SU-DHL-6 (cell line): Measurements from ENCODE around the gene GPC3.

Source experiments
- H2AFZ ChIP-seq: fragments of 200-600 bp; sonication (generic); 2 replicates; pipeline ENCODE4 v1.6.1; 2014; ENCODE audit warnings: low read depth, mild to moderate bottlenecking, moderate library complexity, mixed read lengths, antibody characterized with exemption, low read length; ENCODE audit not compliant: severe bottlenecking
- H3F3A ChIP-seq: fragments of 200-600 bp; shearing (Covaris generic); 2 replicates; pipeline ENCODE4 v1.6.0; 2016; ENCODE audit warnings: antibody characterized with exemption, mild to moderate bottlenecking; ENCODE audit not compliant: insufficient read depth
- H3K27ac ChIP-seq: fragments of 200-600 bp; sonication (generic); 2 replicates; pipeline ENCODE4 v1.5.1; 2016; ENCODE audit warnings: low read depth, mild to moderate bottlenecking, low read length, moderate library complexity, mixed read lengths
- H3K27me3 ChIP-seq: fragments of 200-600 bp; sonication (generic), shearing (Covaris generic); 2 replicates; pipeline ENCODE4 v1.6.0; 2014; ENCODE audit warnings: mild to moderate bottlenecking, low read length
- H3K36me3 ChIP-seq: fragments of 200-600 bp; sonication (generic); 2 replicates; pipeline ENCODE4 v1.6.1; 2014; ENCODE audit warnings: mild to moderate bottlenecking, low read length, mixed read lengths
- H3K4me2 ChIP-seq: fragments of 300-600, 200-600 bp; shearing (Covaris generic), sonication (generic); 2 replicates; pipeline ENCODE4 v1.6.0; 2014; ENCODE audit warnings: low read length, low read depth, mild to moderate bottlenecking; ENCODE audit not compliant: poor library complexity, severe bottlenecking
- H3K4me3 ChIP-seq: fragments of 200-600 bp; sonication (generic); 2 replicates; pipeline ENCODE4 v1.5.1; 2014; ENCODE audit warnings: antibody characterized with exemption, low read length, mild to moderate bottlenecking, mixed read lengths; ENCODE audit not compliant: insufficient read depth, poor library complexity, severe bottlenecking
- H3K79me2 ChIP-seq: fragments of 200-600 bp; sonication (generic); 2 replicates; pipeline ENCODE4 v1.6.1; 2014; ENCODE audit warnings: mild to moderate bottlenecking, low read length, moderate library complexity; ENCODE audit not compliant: insufficient read depth
- H3K9ac ChIP-seq: fragments of 200-600 bp; sonication (generic); 2 replicates; pipeline ENCODE4 v1.7.0; 2014; ENCODE audit warnings: mild to moderate bottlenecking, low read length
- H3K9me2 ChIP-seq: fragments of 200-600 bp; sonication (generic); replicated peaks from 2 replicates; pipeline ENCODE4 v1.6.1; 2014; ENCODE audit warnings: low read length; ENCODE audit not compliant: insufficient read depth
- H3K9me3 ChIP-seq: fragments of 200-600 bp; sonication (generic); 2 replicates; pipeline ENCODE4 v1.6.1; 2014; ENCODE audit warnings: low read length, mixed read lengths; ENCODE audit not compliant: insufficient read depth
- H4K20me1 ChIP-seq: fragments of 200-600 bp; sonication (generic); 2 replicates; pipeline ENCODE4 v1.6.1; 2014; ENCODE audit warnings: low read depth, mild to moderate bottlenecking, antibody characterized with exemption, low read length, moderate library complexity, mixed read lengths
- CTCF ChIP-seq: fragments of 200-600 bp; sonication (generic); IDR thresholded peaks from one replicate; pipeline ENCODE4 v1.5.1; 2017; ENCODE audit warnings: antibody characterized with exemption, mild to moderate bottlenecking, low read length, moderate library complexity; ENCODE audit not compliant: insufficient read depth, poor library complexity, severe bottlenecking
- EZH2phosphoT487 ChIP-seq: fragments of 200-600 bp; sonication (generic), shearing (Covaris generic); conservative IDR thresholded peaks from 2 replicates; pipeline ENCODE4 v1.6.1; 2018; ENCODE audit warnings: mild to moderate bottlenecking, antibody characterized with exemption, low read length, moderate library complexity, mixed read lengths

Gene GPC3

GRCh38 chrX:133818019-133818418 lies 167.4 kb downstream of the GPC3 start:
- no peaks in the 10 kb centered on the region for H3K9me3 ChIP-seq
- no peaks in the 10 kb centered on the region for H4K20me1 ChIP-seq
- no peak overlapping the region for H3K27ac ChIP-seq
- no peaks in the 10 kb centered on the region for H3K36me3 ChIP-seq
- H3K9me2 ChIP-seq: no peaks in the 10 kb centered on the region
- no peak overlapping the region for H3K4me2 ChIP-seq
- no peaks in the 10 kb centered on the region for H3K79me2 ChIP-seq
- no peaks in the 10 kb centered on the region for H3K27me3 ChIP-seq
- H3K4me3 ChIP-seq: no peak overlapping the region
- H3K9ac ChIP-seq: no peak overlapping the region
- H2AFZ ChIP-seq: no peak overlapping the region
- H3F3A ChIP-seq: no peaks in the 10 kb centered on the region
- TF ChIP-seq EZH2phosphoT487 (no peak), CTCF (no peak)

DNA sequence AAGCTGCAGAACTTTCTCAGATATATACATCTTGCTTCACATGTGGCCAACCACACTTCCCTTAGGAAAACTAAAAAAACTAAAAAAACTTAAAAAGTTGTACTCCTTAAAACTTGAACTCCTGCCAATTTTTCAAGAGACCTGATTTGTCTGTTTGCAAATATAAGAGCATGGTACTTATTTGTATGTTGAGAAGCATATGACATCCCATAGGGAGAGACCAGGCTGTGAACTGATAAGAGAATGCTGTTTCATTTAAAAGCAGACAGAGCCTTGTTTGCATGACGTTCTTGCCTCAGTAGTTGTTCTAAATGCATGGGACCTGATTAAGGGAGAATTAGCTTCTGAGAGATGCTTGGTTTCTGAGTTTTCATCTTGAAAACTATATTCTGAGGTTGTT lies 169.9 kb downstream of the GPC3 start:
- Histone ChIP-seq H3K79me2 (no peaks in the 10 kb centered on the region), H3K27ac (no peak overlapping the region), H3K27me3 (no peaks in the 10 kb centered on the region), H3F3A (no peaks in the 10 kb centered on the region), H3K4me3 (no peak overlapping the region), H3K4me2 (no peak overlapping the region), H4K20me1 (no peaks in the 10 kb centered on the region), H2AFZ (no peak overlapping the region), H3K9me3 (no peaks in the 10 kb centered on the region), H3K36me3 (no peaks in the 10 kb centered on the region), H3K9me2 (no peaks in the 10 kb centered on the region), H3K9ac (no peak overlapping the region)
- TF ChIP-seq CTCF (no peak), EZH2phosphoT487 (no peak)

GRCh38 chrX:133813971-133814370 lies 171.4 kb downstream of the GPC3 start:
- Histone ChIP-seq H3K4me2 (no peak overlapping the region), H3F3A (no peaks in the 10 kb centered on the region), H3K9me2 (no peaks in the 10 kb centered on the region), H3K79me2 (no peaks in the 10 kb centered on the region), H2AFZ (no peak overlapping the region), H3K4me3 (no peak overlapping the region), H3K36me3 (no peaks in the 10 kb centered on the region), H3K9ac (no peak overlapping the region), H3K27ac (no peak overlapping the region), H3K27me3 (no peaks in the 10 kb centered on the region), H4K20me1 (no peaks in the 10 kb centered on the region), H3K9me3 (no peaks in the 10 kb centered on the region)
- no peak for TF ChIP-seq CTCF
- no peak for TF ChIP-seq EZH2phosphoT487

DNA sequence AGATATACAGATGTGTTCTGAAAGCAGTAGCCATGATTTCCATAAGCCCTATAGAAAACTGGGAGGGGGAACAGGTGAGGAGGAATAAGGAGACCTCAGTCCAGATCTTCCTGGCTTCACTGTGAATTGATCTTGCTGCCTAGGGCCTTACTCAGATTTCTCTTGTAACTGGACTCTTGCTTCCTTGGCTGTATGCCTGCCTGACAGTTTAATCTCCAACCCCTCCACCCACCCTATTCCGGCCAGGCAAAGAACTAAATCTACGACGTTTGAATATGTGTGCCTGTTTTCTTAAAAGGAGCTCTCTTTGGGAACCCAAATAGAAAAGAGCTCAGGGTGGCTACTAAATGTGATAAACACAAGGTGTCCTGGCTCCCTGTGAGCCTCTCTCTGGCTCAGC lies 173.0 kb downstream of the GPC3 start:
- no peaks in the 10 kb centered on the region for H3K79me2 ChIP-seq
- H2AFZ ChIP-seq: no peak overlapping the region
- no peak overlapping the region for H3K27ac ChIP-seq
- no peak overlapping the region for H3K4me2 ChIP-seq
- no peaks in the 10 kb centered on the region for H4K20me1 ChIP-seq
- no peaks in the 10 kb centered on the region for H3K36me3 ChIP-seq
- no peaks in the 10 kb centered on the region for H3K9me3 ChIP-seq
- no peaks in the 10 kb centered on the region for H3F3A ChIP-seq
- H3K9ac ChIP-seq: no peak overlapping the region
- H3K9me2 ChIP-seq: no peaks in the 10 kb centered on the region
- TF ChIP-seq CTCF (no peak), EZH2phosphoT487 (no peak)
- no peaks in the 10 kb centered on the region for H3K27me3 ChIP-seq
- H3K4me3 ChIP-seq: no peak overlapping the region
